ENCODE results near the gene AGPAT4.

The AGPAT4 gene

DNA sequence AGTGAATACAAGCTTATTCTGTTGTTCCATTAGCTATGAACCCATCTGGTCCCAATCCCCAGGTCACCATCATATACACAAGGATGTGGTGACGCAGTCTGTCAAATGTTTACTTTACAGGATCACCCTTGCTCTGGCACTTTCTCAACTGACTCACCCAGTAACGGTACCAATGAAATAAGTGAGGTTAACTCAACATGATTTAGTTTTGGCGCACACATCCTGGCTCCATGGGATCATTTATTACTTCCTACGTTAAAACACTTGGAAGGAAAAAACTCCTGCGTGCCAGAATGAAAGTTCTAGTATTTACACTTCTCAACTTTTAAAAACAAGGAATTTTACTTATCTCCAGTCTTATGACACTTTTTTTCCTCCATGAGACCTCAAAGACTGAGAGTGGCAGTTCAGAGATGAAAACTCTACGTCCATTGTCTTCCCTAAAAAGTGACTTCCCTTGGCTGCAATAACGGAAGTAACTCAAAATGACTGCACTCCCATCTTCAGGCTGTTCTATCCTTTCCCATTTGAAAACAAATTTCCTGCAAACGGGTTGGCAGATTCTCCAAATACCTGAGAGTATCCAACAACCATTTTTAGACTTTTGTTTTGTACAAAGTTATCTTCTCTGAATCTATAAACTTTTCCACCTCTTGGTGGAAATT lies 15.9 kb downstream of the AGPAT4 start:
- Histone ChIP-seq H3K27ac (ENCODE audit: insufficient read depth in 1 of 2, low read depth in 1 of 2, low read length in 2 of 2, poor library complexity in 1 of 2, severe bottlenecking in 2 of 2) (no peak overlapping the region), H3K4me1 (ENCODE audit: control extremely low read depth in 1 of 4, control insufficient read depth in 4 of 4, insufficient read depth in 4 of 4, low read length in 3 of 4) (peaks cover 0 to 5% (median 4%) of the 10 kb centered on the region in 4 experiments), H3K27me3 (replicated peaks in 2 of 5; ENCODE audit: control insufficient read depth in 4 of 5, insufficient read depth in 5 of 5, low read length in 4 of 5) (no peaks in the 10 kb centered on the region), H3K36me3 (ENCODE audit: control insufficient read depth in 4 of 4, insufficient read depth in 4 of 4, low read length in 3 of 4) (peaks cover 0 to 18% (median 7%) of the 10 kb centered on the region in 4 experiments), H3K9me3 (ENCODE audit: control extremely low read depth in 1 of 5, control insufficient read depth in 4 of 5, insufficient read depth in 2 of 5, low read depth in 1 of 5, low read length in 4 of 5) (no peaks in the 10 kb centered on the region), H3K4me3 (ENCODE audit: control insufficient read depth in 1 of 7, extremely low read depth in 1 of 7, insufficient read depth in 4 of 7, low read depth in 2 of 7, low read length in 6 of 7) (no peak overlapping the region)
- POLR2A ChIA-PET, result no interaction called here
- CTCF ChIA-PET, result interaction anchor here (0.7 to 2.1 kb wide), 5 partner anchors 13 to 32 kb away, joined by 3 to 6 read pairs (median 3); no protein-coding TSS in a partner anchor
- DNase-seq, result no peak
- WGBS (ENCODE audit: insufficient coverage), result 87% methylated on average over 7 of the region's 8 CpGs

DNA sequence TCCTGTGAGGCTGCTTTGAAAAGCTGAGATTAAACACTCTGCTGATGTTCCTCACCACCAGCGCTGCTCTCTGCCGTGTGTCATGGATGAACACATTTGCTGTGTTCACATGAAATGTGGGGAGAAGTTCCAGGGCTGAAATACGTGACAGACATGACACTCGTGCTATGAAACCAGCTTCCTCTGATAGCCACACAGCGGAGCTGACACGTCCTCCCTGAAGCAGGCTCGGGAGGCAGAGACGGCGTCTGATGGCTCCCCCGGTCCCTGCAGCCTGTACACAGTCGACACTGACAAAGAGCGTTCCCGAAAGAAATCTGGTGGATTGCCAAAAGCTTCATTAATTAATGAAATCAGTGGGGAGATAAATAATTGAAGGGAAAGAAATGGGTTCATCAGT lies 17.5 kb downstream of the AGPAT4 start:
- H3K36me3 ChIP-seq (ENCODE audit: control insufficient read depth in 4 of 4, insufficient read depth in 4 of 4, low read length in 3 of 4), result peaks cover 0 to 16% (median 6%) of the 10 kb centered on the region in 4 experiments
- no peaks in the 10 kb centered on the region for H3K27me3 ChIP-seq (replicated peaks in 2 of 5; ENCODE audit: control insufficient read depth in 4 of 5, insufficient read depth in 5 of 5, low read length in 4 of 5)
- H3K4me1 ChIP-seq (ENCODE audit: control extremely low read depth in 1 of 4, control insufficient read depth in 4 of 4, insufficient read depth in 4 of 4, low read length in 3 of 4), result peaks cover 0 to 5% (median 4%) of the 10 kb centered on the region in 4 experiments
- no peak overlapping the region for H3K4me3 ChIP-seq (ENCODE audit: control insufficient read depth in 1 of 7, extremely low read depth in 1 of 7, insufficient read depth in 4 of 7, low read depth in 2 of 7, low read length in 6 of 7)
- ChIA-PET POLR2A (interaction anchor here (1.0 kb wide), 1 partner anchor 30 kb away, joined by 3 read pairs; no protein-coding TSS in a partner anchor), CTCF (interaction anchor here (1.3 to 2.1 kb wide), 3 partner anchors 12 to 30 kb away, joined by 3 to 6 read pairs (median 4); no protein-coding TSS in a partner anchor)
- no peaks in the 10 kb centered on the region for H3K9me3 ChIP-seq (ENCODE audit: control extremely low read depth in 1 of 5, control insufficient read depth in 4 of 5, insufficient read depth in 2 of 5, low read depth in 1 of 5, low read length in 4 of 5)
- 98% methylated on average over 13 of the region's 13 CpGs for WGBS (ENCODE audit: insufficient coverage)
- H3K27ac ChIP-seq (ENCODE audit: insufficient read depth in 1 of 2, low read depth in 1 of 2, low read length in 2 of 2, poor library complexity in 1 of 2, severe bottlenecking in 2 of 2), result no peak overlapping the region
- no peak for DNase-seq

DNA sequence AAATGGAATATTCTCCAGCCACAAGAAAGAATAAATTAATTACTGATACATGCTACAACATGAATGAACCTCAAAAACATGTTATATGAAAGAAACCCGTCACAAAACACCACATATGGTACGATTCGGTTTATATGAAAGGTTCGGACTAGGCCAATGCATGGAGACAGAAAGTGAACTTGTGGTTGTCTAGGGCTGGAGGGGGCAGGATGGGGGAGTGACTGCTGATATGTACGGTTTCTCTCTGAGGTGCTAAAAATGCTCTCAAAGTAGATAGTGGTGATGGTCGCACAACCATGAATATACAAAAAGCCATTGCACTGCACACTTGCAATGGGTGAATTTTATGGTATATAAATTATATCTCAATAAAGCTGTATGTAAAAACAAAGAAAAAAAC lies 18.3 kb downstream of the AGPAT4 start:
- H3K36me3 ChIP-seq (ENCODE audit: control insufficient read depth in 4 of 4, insufficient read depth in 4 of 4, low read length in 3 of 4), result peaks cover 0 to 10% (median 4%) of the 10 kb centered on the region in 4 experiments
- H3K27ac ChIP-seq (ENCODE audit: insufficient read depth in 1 of 2, low read depth in 1 of 2, low read length in 2 of 2, poor library complexity in 1 of 2, severe bottlenecking in 2 of 2), result no peak overlapping the region
- ChIA-PET CTCF (interaction anchor here (1.1 to 2.1 kb wide), 2 partner anchors 8 to 29 kb away, joined by 3 to 6 read pairs; no protein-coding TSS in a partner anchor), POLR2A (no interaction called here)
- 100% methylated on average over 3 of the region's 6 CpGs for WGBS (ENCODE audit: insufficient coverage)
- no peak for DNase-seq
- H3K27me3 ChIP-seq (replicated peaks in 2 of 5; ENCODE audit: control insufficient read depth in 4 of 5, insufficient read depth in 5 of 5, low read length in 4 of 5), result no peaks in the 10 kb centered on the region
- peaks cover 0 to 5% (median 4%) of the 10 kb centered on the region in 4 experiments for H3K4me1 ChIP-seq (ENCODE audit: control extremely low read depth in 1 of 4, control insufficient read depth in 4 of 4, insufficient read depth in 4 of 4, low read length in 3 of 4)
- H3K9me3 ChIP-seq (ENCODE audit: control extremely low read depth in 1 of 5, control insufficient read depth in 4 of 5, insufficient read depth in 2 of 5, low read depth in 1 of 5, low read length in 4 of 5), result no peaks in the 10 kb centered on the region
- no peak overlapping the region for H3K4me3 ChIP-seq (ENCODE audit: control insufficient read depth in 1 of 7, extremely low read depth in 1 of 7, insufficient read depth in 4 of 7, low read depth in 2 of 7, low read length in 6 of 7)

DNA sequence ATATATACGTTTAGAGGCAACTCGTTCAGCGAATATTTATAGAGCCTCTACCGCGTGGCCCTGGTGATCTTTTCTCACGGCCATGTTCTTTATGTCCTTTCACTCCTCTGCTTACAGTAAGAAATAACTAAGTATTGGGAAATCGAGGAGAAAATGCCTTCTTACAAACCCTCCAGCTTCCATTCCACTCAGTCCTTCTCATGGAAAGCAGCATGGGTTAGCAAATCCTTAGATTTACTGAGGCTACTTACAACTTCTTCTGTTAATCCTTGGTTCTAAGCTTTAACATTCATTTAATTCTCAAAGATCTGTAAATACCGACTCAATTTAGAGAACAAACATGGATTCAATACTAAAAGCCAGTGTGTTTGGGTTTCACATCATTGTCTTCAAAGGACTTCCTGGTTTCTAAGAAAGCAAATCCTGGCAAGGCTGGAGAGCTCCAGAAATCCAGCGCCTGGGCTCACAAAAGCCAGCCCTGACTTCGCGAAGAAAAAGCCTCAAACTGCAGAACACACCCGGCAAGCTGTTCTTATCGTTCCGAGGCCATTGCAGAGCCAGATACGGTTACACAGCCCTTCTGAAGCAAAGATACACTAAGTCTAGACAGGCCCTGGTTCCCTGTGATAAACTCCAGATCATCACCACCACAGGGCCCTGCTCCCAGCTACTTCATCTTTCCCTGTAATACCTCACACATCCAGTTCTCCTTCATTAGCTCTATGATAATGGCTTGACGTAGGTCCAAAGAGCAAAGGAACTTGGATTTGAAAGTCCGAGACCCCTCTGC lies 19.2 kb downstream of the AGPAT4 start:
- POLR2A ChIA-PET, result interaction anchor here (0.9 kb wide), 1 partner anchor 65 kb away, joined by 3 read pairs; no protein-coding TSS in a partner anchor

DNA sequence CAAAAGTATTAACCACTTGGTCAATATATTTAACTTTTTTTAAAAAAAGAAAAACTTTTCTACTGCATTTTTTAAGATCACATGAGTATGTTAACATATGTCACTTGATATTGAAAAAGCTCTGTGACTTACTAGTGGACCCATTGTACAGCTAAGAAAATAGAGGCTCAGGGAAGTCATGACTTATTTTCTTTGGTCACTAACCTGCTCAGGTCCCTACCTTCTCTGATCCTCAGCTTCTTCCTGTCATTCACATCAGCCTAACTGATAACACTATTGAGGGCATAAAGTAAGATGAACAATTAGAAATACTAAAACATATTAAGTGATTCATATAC lies 19.8 kb downstream of the AGPAT4 start:
- no peak for DNase-seq
- CTCF ChIA-PET, result interaction anchor here (0.7 to 1.4 kb wide), 4 partner anchors 8 to 35 kb away, joined by 3 to 4 read pairs (median 4); no protein-coding TSS in a partner anchor

More for the DNA sequence above, 19.2 kb downstream of the AGPAT4 start:
- peak; percentile 30 to 72 (median 55) for DNase-seq
- Histone ChIP-seq H3K4me1 (ENCODE audit: control extremely low read depth in 1 of 4, control insufficient read depth in 4 of 4, insufficient read depth in 4 of 4, low read length in 3 of 4) (peaks cover 0 to 5% (median 4%) of the 10 kb centered on the region in 4 experiments), H3K9me3 (ENCODE audit: control extremely low read depth in 1 of 5, control insufficient read depth in 4 of 5, insufficient read depth in 2 of 5, low read depth in 1 of 5, low read length in 4 of 5) (peaks cover 0 to 3% (median 0%) of the 10 kb centered on the region in 5 experiments), H3K4me3 (ENCODE audit: control insufficient read depth in 1 of 7, extremely low read depth in 1 of 7, insufficient read depth in 4 of 7, low read depth in 2 of 7, low read length in 6 of 7) (no peak overlapping the region), H3K36me3 (ENCODE audit: control insufficient read depth in 4 of 4, insufficient read depth in 4 of 4, low read length in 3 of 4) (peaks cover 0 to 10% (median 2%) of the 10 kb centered on the region in 4 experiments), H3K27ac (ENCODE audit: insufficient read depth in 1 of 2, low read depth in 1 of 2, low read length in 2 of 2, poor library complexity in 1 of 2, severe bottlenecking in 2 of 2) (no peak overlapping the region), H3K27me3 (replicated peaks in 2 of 5; ENCODE audit: control insufficient read depth in 4 of 5, insufficient read depth in 5 of 5, low read length in 4 of 5) (no peaks in the 10 kb centered on the region)
- 90% methylated on average over 16 of the region's 17 CpGs for WGBS (ENCODE audit: insufficient coverage)
- CTCF ChIA-PET, result interaction anchor here (0.7 to 1.4 kb wide), 4 partner anchors 8 to 36 kb away, joined by 3 to 4 read pairs (median 3); no protein-coding TSS in a partner anchor

DNA sequence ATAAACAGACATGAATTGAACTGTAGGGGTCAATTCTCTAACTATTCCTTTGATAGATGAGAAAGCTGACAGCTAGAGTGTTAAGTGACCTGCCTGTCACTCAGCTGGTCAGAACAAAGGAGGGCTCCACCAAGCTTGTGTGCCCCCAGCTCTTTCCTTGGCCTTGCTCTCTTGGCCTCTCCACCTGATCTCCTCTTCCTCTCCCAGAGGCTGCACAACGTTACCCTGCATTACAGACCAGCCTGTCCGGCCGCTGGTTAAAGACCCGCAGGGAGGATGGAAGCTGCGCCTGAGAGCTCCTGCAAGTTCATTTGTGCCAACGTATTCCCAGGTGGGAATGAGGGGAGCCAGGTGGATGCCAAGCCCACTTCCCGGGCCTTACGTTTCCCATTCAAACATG lies 22.5 kb downstream of the AGPAT4 start:
- DNase-seq, result no peak
- Histone ChIP-seq H3K27me3 (replicated peaks in 2 of 5; ENCODE audit: control insufficient read depth in 4 of 5, insufficient read depth in 5 of 5, low read length in 4 of 5) (no peaks in the 10 kb centered on the region), H3K27ac (ENCODE audit: insufficient read depth in 1 of 2, low read depth in 1 of 2, low read length in 2 of 2, poor library complexity in 1 of 2, severe bottlenecking in 2 of 2) (no peak overlapping the region), H3K4me3 (ENCODE audit: control insufficient read depth in 1 of 7, extremely low read depth in 1 of 7, insufficient read depth in 4 of 7, low read depth in 2 of 7, low read length in 6 of 7) (no peak overlapping the region), H3K36me3 (ENCODE audit: control insufficient read depth in 4 of 4, insufficient read depth in 4 of 4, low read length in 3 of 4) (peaks cover 0 to 7% (median 0%) of the 10 kb centered on the region in 4 experiments), H3K9me3 (ENCODE audit: control extremely low read depth in 1 of 5, control insufficient read depth in 4 of 5, insufficient read depth in 2 of 5, low read depth in 1 of 5, low read length in 4 of 5) (peaks cover 0 to 5% (median 0%) of the 10 kb centered on the region in 5 experiments), H3K4me1 (ENCODE audit: control extremely low read depth in 1 of 4, control insufficient read depth in 4 of 4, insufficient read depth in 4 of 4, low read length in 3 of 4) (peaks cover 0 to 5% (median 4%) of the 10 kb centered on the region in 4 experiments)
- ChIA-PET CTCF (interaction anchor here (1.1 to 1.2 kb wide), 2 partner anchors 18 to 23 kb away, joined by 3 read pairs; no protein-coding TSS in a partner anchor), POLR2A (interaction anchor here (1.3 kb wide), 1 partner anchor 25 kb away, joined by 4 read pairs; no protein-coding TSS in a partner anchor)
- WGBS (ENCODE audit: insufficient coverage), result 96% methylated on average over 7 of the region's 8 CpGs

More for the DNA sequence above, 19.8 kb downstream of the AGPAT4 start:
- Histone ChIP-seq H3K4me1 (ENCODE audit: control extremely low read depth in 1 of 4, control insufficient read depth in 4 of 4, insufficient read depth in 4 of 4, low read length in 3 of 4) (peaks cover 0 to 5% (median 4%) of the 10 kb centered on the region in 4 experiments), H3K9me3 (ENCODE audit: control extremely low read depth in 1 of 5, control insufficient read depth in 4 of 5, insufficient read depth in 2 of 5, low read depth in 1 of 5, low read length in 4 of 5) (peaks cover 0 to 5% (median 0%) of the 10 kb centered on the region in 5 experiments), H3K4me3 (ENCODE audit: control insufficient read depth in 1 of 7, extremely low read depth in 1 of 7, insufficient read depth in 4 of 7, low read depth in 2 of 7, low read length in 6 of 7) (no peak overlapping the region), H3K27ac (ENCODE audit: insufficient read depth in 1 of 2, low read depth in 1 of 2, low read length in 2 of 2, poor library complexity in 1 of 2, severe bottlenecking in 2 of 2) (no peak overlapping the region), H3K36me3 (ENCODE audit: control insufficient read depth in 4 of 4, insufficient read depth in 4 of 4, low read length in 3 of 4) (peaks cover 0 to 10% (median 0%) of the 10 kb centered on the region in 4 experiments), H3K27me3 (replicated peaks in 2 of 5; ENCODE audit: control insufficient read depth in 4 of 5, insufficient read depth in 5 of 5, low read length in 4 of 5) (no peaks in the 10 kb centered on the region)
- POLR2A ChIA-PET, result no interaction called here
